Sigmoid colon (tissue), 3 donors: Measurements from ENCODE around the gene UROC1.

Source experiments
- CTCF ChIP-seq, 4 experiments: fragments of 450-650 bp in 3 of 4; fragments of 200-600 bp in 1 of 4; IDR thresholded peaks; one replicate each; pipeline ENCODE4 v1.5.1; 2016 to 2019; ENCODE audit warnings: antibody characterized with exemption in 4 of 4, mild to moderate bottlenecking in 3 of 4, moderate library complexity in 2 of 4
- POLR2A ChIP-seq, 2 donors: fragments of 450-650 bp; IDR thresholded peaks; one replicate each; pipeline ENCODE4 v1.6.1; 2016; ENCODE audit warnings: antibody characterized with exemption in 2 of 2, mild to moderate bottlenecking in 2 of 2, moderate library complexity in 2 of 2

DNA sequence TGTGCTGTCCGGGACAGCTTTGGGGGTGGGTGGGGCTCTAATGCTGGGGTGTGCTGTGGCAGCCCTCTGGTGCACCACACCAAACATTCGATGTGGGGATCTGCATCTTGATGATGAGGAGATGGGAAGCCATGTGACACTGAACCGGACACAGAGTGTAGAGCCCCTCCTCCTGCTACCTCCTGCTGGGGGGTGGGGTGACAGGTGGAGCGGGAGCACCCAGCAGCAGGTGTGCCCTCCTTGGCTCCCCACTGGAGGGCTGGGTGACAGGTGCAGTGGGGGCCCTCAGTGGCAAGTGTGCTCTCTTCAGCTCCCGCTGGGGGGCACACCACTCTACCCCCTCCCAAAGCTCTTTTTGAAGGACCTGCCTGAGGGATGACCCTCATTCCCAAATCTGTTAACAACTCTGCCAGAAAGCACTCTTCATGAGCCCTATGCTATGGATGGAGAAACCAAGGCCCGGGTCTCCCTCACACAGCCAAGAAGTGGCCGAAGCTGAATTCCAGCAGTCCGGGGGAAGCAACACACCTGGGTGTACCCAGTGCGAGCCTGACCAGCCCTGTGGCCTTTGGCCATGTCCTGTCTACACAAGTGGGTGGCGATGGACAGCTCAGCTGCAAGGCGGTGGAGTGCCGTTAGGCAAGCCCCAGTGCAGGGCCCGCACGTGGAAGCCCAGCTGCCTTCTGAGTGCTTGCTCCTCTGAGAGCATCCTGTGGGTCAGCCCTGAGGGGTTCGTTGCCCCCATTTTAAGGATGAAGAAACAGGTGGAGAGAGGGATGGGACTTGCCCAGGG is 609 bp upstream of the UROC1 start:
- TF ChIP-seq CTCF (IDR thresholded peaks at IDR 0.05) = no peak
- TF ChIP-seq POLR2A (IDR thresholded peaks at IDR 0.05) = no peak
